IPS-18a (cell line): ENCODE results near the gene SETSIP.

Experiments
- H3K27ac ChIP-seq: one replicate; pipeline ENCODE4 v1.5.1; 2013; ENCODE audit warnings: low read length
- H3K27me3 ChIP-seq: one replicate; pipeline ENCODE4 v1.6.1; 2013; ENCODE audit warnings: mild to moderate bottlenecking, low read length; ENCODE audit not compliant: control insufficient read depth, insufficient read depth
- H3K36me3 ChIP-seq: one replicate; pipeline ENCODE4 v1.6.1; 2013; ENCODE audit warnings: low read depth, low read length; ENCODE audit not compliant: control insufficient read depth
- H3K4me1 ChIP-seq: one replicate; pipeline ENCODE4 v1.6.1; 2013; ENCODE audit warnings: low read depth, low read length; ENCODE audit not compliant: control insufficient read depth
- H3K4me3 ChIP-seq: one replicate; pipeline ENCODE4 v1.5.1; 2013; ENCODE audit warnings: low read length
- H3K9ac ChIP-seq: one replicate; pipeline ENCODE4 v1.6.1; 2013; ENCODE audit warnings: mild to moderate bottlenecking, low read length, moderate library complexity
- H3K9me3 ChIP-seq: one replicate; pipeline ENCODE4 v1.6.1; 2013; ENCODE audit warnings: low read depth, low read length; ENCODE audit not compliant: control insufficient read depth

Gene SETSIP, protein sequence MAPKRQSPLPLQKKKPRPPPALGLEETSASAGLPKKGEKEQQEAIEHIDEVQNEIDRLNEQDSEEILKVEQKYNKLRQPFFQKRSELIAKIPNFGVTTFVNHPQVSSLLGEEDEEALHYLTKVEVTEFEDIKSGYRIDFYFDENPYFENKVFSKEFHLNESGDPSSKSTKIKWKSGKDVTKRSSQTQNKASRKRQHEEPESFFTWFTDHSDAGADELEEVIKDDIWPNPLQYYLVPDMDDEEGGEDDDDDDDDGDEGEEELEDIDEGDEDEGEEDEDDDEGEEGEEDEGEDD

DNA sequence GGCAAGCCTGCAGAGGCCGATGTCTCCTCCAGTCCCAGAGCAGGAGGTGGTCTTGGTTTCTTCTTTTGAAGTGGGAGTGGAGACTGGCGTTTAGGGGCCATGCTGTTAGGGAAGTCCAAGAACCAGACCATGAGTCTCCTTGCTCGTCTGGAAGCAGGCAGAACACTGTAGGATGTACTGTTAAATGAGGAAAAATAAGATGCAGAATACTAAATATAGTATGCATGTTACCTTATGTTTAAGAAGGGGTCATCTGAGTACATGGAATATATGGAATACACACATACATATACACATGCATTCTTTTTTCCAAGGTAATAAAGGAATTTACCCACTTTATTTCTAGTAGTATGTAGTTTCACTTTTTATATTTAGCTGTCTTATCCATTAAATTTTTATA, at the start of gene SETSIP:
SETSIP (minus strand) TSS at position 101 of the 400 bp plus-strand sequence; CDS start at position 101, 0 bp downstream.
- Histone ChIP-seq H3K27me3 (no peaks in the 10 kb centered on the region), H3K9ac (no peak within 1 kb of the TSS), H3K4me1 (no peaks in the 10 kb centered on the region), H3K27ac (no peak within 1 kb of the TSS), H3K36me3 (no peaks in the 10 kb centered on the region), H3K4me3 (no peak within 1 kb of the TSS), H3K9me3 (no peaks in the 10 kb centered on the region)

DNA sequence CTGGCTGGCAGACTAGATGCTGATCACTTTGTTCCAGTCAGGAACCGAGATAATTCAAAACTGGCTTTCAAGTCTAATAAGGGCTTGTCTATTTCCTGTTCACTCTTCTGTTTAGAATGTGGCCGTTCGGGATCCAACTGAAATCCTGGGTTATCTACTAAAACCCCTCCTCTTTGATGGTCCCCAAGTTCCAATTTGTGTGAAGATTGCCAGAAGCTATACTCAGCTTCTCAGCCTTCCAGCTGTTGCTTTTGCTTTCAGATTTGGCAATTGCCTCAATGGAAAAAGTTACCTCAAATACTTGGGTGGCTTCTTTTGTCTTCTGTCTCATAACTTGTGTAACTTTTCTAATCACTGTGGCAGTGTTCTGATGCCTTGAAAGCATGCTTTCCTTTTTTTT, 48.7 kb upstream of the SETSIP start:
- Histone ChIP-seq H3K4me1 (no peaks in the 10 kb centered on the region), H3K36me3 (no peaks in the 10 kb centered on the region), H3K27me3 (no peaks in the 10 kb centered on the region), H3K4me3 (no peak overlapping the region), H3K9ac (no peak overlapping the region), H3K9me3 (no peaks in the 10 kb centered on the region), H3K27ac (no peak overlapping the region)

DNA sequence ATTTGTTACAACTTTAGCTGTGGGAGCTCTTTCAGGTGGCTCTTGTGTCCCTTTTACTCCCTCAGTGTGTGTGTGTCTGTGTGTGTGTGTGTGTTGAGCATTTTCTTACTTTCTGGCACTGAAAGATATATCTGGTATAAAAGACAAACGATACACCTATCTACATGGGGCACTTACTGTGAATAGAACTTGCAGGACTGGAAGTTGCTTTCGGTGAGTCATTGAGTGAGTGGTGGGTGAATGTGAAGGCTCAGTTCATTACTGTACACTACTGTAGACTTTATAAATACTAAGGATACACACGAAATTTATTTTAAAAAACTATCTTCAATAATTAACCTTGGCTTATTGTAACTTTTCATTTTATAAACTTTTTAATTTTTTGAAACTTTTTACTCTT, 43.6 kb upstream of the SETSIP start:
- H3K9me3 ChIP-seq, result no peaks in the 10 kb centered on the region
- H3K4me1 ChIP-seq, result no peaks in the 10 kb centered on the region
- no peak overlapping the region for H3K27ac ChIP-seq
- H3K9ac ChIP-seq, result no peak overlapping the region
- no peaks in the 10 kb centered on the region for H3K36me3 ChIP-seq
- H3K27me3 ChIP-seq, result no peaks in the 10 kb centered on the region
- no peak overlapping the region for H3K4me3 ChIP-seq

DNA sequence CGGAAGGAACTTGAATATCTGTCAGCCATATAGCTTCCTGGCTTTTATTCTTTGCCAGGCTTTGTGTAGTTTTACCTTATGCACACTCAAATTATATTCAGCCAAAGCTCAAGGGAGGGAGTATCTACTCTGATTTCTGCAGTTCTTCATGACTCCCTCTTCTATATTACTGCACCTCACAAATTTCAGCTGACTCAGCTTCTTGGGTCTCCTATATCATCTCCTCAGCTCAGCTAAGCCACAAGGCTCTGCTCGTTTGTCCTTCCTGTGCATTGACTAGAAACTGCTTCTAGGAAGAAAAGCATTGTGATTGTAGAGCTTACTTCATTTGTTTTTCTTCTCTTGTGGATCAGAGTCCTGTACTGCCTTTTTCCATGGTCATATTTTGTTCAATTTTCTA, 42.3 kb upstream of the SETSIP start:
- Histone ChIP-seq H3K4me3 (no peak overlapping the region), H3K36me3 (no peaks in the 10 kb centered on the region), H3K27ac (no peak overlapping the region), H3K9ac (no peak overlapping the region), H3K4me1 (no peaks in the 10 kb centered on the region), H3K27me3 (no peaks in the 10 kb centered on the region), H3K9me3 (no peaks in the 10 kb centered on the region)

DNA sequence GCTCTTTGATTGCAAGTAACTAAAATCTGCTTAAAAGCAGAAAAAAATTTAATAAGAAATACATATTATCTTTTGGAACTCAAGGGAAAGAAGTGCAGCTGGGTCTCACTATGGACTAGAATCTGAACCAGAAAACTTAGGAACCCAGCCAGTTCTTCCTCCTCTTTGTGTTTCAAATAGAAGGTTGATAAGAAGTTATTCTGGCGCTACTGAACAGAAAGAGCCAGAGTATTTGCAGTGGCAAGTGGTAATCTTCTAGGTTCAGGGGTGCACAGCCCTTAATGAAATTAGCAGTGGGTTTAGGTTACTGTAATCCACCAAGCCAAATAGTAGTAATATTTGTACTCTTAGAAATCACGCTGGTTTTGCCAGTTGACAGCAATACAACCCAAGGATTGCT, 33.4 kb upstream of the SETSIP start:
- H3K27me3 ChIP-seq, result no peaks in the 10 kb centered on the region
- H3K36me3 ChIP-seq, result no peaks in the 10 kb centered on the region
- H3K9me3 ChIP-seq, result no peaks in the 10 kb centered on the region
- no peak overlapping the region for H3K27ac ChIP-seq
- no peak overlapping the region for H3K9ac ChIP-seq
- H3K4me1 ChIP-seq, result no peaks in the 10 kb centered on the region
- no peak overlapping the region for H3K4me3 ChIP-seq

DNA sequence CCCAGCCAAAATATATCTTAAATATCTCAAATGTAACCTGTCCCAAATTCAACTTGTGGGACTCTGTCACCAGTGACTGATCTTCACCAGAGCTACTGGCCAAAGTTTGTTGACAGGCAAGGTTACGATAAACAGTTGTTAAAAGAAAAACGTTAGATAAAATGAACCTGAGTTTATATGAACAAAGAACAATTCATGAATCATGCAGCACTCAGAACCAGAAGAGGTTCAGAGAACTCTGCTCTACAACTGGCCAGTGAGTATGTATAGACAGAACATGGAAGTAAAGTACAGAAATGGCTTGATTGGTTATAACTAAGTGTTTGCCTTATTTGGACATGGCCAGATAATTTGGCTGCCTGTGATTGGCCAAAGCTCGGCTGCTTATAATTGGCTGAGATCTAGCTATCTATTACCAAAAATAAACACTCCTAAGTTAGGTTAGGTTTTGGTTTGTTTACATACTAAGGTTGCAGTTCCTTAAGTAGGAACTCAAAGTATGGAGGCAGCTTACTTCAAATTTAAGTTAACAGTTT, 30.4 kb upstream of the SETSIP start:
- no peaks in the 10 kb centered on the region for H3K9me3 ChIP-seq
- no peak overlapping the region for H3K9ac ChIP-seq
- no peaks in the 10 kb centered on the region for H3K27me3 ChIP-seq
- H3K4me3 ChIP-seq, result no peak overlapping the region
- no peaks in the 10 kb centered on the region for H3K4me1 ChIP-seq
- no peaks in the 10 kb centered on the region for H3K36me3 ChIP-seq
- no peak overlapping the region for H3K27ac ChIP-seq

DNA sequence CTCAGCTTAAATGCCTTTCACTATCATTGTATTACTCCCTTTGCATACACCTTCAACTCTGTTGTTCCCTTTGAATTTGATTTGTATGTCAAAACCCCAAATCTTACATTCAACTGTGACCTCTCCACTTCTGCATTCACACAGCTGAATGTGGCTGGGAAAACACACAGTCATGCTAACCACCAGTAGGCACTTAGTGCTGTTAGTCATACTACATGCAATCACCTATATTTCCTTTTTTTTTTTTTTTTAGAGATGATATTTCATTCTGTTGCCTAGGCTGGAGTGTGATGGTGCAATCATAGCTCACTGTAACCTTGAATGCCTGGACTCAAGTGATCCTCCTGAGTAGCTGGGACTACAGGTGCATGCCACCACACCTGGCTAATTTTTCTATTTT, 21.1 kb upstream of the SETSIP start:
- no peak overlapping the region for H3K9ac ChIP-seq
- no peaks in the 10 kb centered on the region for H3K9me3 ChIP-seq
- H3K4me3 ChIP-seq, result no peak overlapping the region
- H3K36me3 ChIP-seq, result no peaks in the 10 kb centered on the region
- no peaks in the 10 kb centered on the region for H3K27me3 ChIP-seq
- H3K4me1 ChIP-seq, result no peaks in the 10 kb centered on the region
- no peak overlapping the region for H3K27ac ChIP-seq

DNA sequence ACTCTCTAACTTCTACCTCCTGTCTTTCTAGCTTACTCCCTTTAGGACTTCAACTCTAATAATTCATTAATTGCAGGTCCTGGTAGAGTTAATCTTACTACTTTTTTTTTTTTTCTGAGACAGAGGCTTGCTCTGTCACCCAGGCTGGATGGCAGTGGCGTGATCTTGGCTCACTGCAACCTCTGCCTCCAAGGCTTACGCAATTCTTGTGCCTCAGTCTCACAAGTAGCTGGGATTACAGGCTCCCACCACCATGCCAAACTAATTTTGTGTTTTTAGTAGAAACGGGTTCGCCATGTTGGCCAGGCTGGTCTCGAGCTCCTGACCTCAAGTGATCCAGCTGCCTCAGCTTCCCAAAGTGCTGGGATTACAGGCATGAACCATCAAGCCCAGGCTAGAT, 20.7 kb upstream of the SETSIP start:
- no peak overlapping the region for H3K9ac ChIP-seq
- no peaks in the 10 kb centered on the region for H3K4me1 ChIP-seq
- H3K9me3 ChIP-seq, result no peaks in the 10 kb centered on the region
- H3K4me3 ChIP-seq, result no peak overlapping the region
- H3K36me3 ChIP-seq, result no peaks in the 10 kb centered on the region
- H3K27me3 ChIP-seq, result no peaks in the 10 kb centered on the region
- H3K27ac ChIP-seq, result no peak overlapping the region

DNA sequence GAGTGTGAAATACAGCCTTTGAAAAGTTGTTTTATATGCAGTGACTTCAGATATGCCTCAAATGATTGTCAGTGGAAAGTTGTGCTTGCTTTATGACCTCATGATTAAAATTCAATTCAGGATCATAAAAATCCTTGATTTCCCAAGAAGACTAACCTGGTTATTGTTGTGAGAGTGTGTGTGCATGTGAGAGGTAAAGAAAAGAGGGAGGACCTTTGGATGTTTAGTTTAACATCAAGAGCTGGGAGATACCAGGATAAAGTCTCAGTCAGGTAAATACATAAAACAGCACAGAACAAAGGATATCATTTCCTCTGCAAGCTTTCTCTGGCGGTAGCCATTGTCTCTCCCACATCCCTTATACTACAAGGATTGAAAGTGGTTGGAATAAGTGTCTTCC, 19.4 kb upstream of the SETSIP start:
- Histone ChIP-seq H3K36me3 (no peaks in the 10 kb centered on the region), H3K27ac (no peak overlapping the region), H3K9me3 (no peaks in the 10 kb centered on the region), H3K9ac (no peak overlapping the region), H3K27me3 (no peaks in the 10 kb centered on the region), H3K4me1 (no peaks in the 10 kb centered on the region), H3K4me3 (no peak overlapping the region)

DNA sequence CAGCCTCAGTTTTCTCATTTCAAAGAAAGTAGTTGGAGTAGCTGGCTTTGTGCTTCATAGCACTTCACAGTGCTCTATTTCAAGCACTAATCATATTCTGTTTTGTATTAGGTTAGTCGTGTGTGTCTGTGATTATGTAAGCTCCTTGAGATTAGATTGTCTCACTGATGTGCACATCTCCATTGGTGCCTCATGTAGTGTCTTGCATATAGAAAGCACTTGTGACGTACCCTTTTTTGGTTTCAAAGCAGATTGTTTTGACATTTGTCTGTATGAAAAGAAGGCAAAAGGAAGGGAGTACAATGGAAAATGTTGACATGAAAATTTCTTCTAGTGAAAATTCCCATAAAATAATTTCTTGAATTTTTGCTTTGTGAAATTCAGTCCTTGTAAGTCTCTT, 18.9 kb upstream of the SETSIP start:
- H3K36me3 ChIP-seq, result no peaks in the 10 kb centered on the region
- no peaks in the 10 kb centered on the region for H3K27me3 ChIP-seq
- H3K27ac ChIP-seq, result no peak overlapping the region
- no peak overlapping the region for H3K9ac ChIP-seq
- H3K4me3 ChIP-seq, result no peak overlapping the region
- H3K9me3 ChIP-seq, result no peaks in the 10 kb centered on the region
- no peaks in the 10 kb centered on the region for H3K4me1 ChIP-seq

DNA sequence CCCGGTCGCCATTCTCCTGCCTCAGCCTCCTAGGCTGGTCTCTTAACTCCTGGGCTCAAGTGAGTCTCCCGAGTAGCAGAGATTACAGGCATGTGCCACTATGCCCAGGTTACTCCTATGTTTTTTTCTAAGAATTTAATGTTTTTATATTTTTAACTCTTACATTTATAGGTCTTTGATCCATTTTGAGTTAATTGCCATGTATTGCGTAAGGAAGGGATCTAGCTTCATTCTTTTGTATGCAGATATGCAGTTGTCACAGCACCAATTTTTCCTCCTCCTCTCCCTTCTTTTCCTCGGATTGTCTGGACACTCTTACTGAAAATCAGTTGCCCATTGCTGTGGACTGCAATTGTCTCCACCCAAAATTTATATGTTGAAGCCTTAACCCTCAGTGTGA, 16.4 kb upstream of the SETSIP start:
- H3K4me3 ChIP-seq, result no peak overlapping the region
- peaks cover 5% of the 10 kb centered on the region for H3K9me3 ChIP-seq
- no peak overlapping the region for H3K27ac ChIP-seq
- no peak overlapping the region for H3K9ac ChIP-seq
- H3K36me3 ChIP-seq, result no peaks in the 10 kb centered on the region
- H3K27me3 ChIP-seq, result no peaks in the 10 kb centered on the region
- H3K4me1 ChIP-seq, result no peaks in the 10 kb centered on the region

DNA sequence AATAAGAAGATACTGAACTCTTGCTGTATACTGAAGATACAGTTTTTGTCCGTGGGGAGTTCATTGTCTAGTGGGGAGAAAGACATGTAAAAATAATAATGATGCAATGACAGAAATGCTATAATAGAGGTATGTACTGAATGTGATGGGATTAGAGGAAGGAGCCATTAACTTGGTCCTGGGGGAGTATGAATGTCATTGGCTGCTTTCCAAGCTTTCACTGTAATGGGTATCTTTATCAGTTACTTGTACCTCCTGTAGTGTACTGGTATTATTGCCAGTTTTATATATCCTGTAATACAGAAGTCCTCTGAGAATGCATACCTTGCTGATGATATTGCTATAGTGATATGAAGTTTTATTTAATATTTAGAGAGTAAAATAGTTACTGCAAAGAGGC, 12.3 kb upstream of the SETSIP start:
- Histone ChIP-seq H3K9ac (no peak overlapping the region), H3K4me1 (no peaks in the 10 kb centered on the region), H3K9me3 (peaks cover 14% of the 10 kb centered on the region), H3K36me3 (no peaks in the 10 kb centered on the region), H3K27ac (no peak overlapping the region), H3K4me3 (no peak overlapping the region), H3K27me3 (no peaks in the 10 kb centered on the region)
